WTC11 (cell line): Measurements from ENCODE around the gene ARAP2. TPM values are rescaled to one million over a fixed set of nuclear protein-coding genes. Genes with fewer than 3 reads are reported as not detected.

Experiments used
- ATAC-seq: fragments of 200-7000 bp; cut with Tn5 transposase; 2 replicates; pipeline ENCODE4 v1.10.0; 2021; ENCODE audit warnings: mild to moderate bottlenecking, moderate library complexity
- CTCF ChIA-PET: fragments of 300-600 bp; sonication (Branson Sonifier 250); formaldehyde crosslinking; loops from one replicate; lab custom pipeline; 2021; ENCODE audit warnings: antibody characterized with exemption; lab: Charles Lee
- POLR2A ChIA-PET: fragments of 350-600 bp; sonication (Branson Sonifier 250); formaldehyde crosslinking; loops from one replicate; lab custom pipeline; 2021; ENCODE audit warnings: antibody characterized with exemption; lab: Charles Lee
- DNase-seq: peaks from one replicate; pipeline ENCODE4 v3.0.0; 2021; ENCODE audit warnings: low spot score
- H3K27ac Mint-ChIP-seq: 2 replicates; pipeline ENCODE4 v1.8.0; 2021; ENCODE audit warnings: mixed read lengths
- H3K27me3 Mint-ChIP-seq: 2 replicates; pipeline ENCODE4 v1.8.0; 2021; ENCODE audit warnings: low read depth, mild to moderate bottlenecking, moderate library complexity, mixed read lengths
- H3K36me3 Mint-ChIP-seq: 2 replicates; pipeline ENCODE4 v1.8.0; 2021; ENCODE audit warnings: mixed read lengths
- H3K4me1 Mint-ChIP-seq: 2 replicates; pipeline ENCODE4 v1.8.0; 2022; ENCODE audit warnings: mixed read lengths
- H3K4me3 Mint-ChIP-seq: 2 replicates; pipeline ENCODE4 v1.8.0; 2021; ENCODE audit warnings: mild to moderate bottlenecking, moderate library complexity, mixed read lengths
- H3K9me3 Mint-ChIP-seq: 2 replicates; pipeline ENCODE4 v1.8.0; 2021; ENCODE audit warnings: mixed read lengths
- ATF6 ChIP-seq: sonication (generic); formaldehyde crosslinking; IDR thresholded peaks from 2 replicates; pipeline ENCODE4 v1.8.1; 2023; ENCODE audit warnings: mild to moderate bottlenecking, missing genetic modification reagents
- CREB1 ChIP-seq: sonication (generic); formaldehyde crosslinking; IDR thresholded peaks from 2 replicates; pipeline ENCODE4 v1.8.0; 2023; ENCODE audit warnings: mild to moderate bottlenecking, missing genetic modification reagents
- CREM ChIP-seq: sonication (generic); formaldehyde crosslinking; IDR thresholded peaks from 2 replicates; pipeline ENCODE4 v1.8.1; 2022; ENCODE audit warnings: mild to moderate bottlenecking, missing genetic modification reagents, moderate library complexity
- ELF4 ChIP-seq: sonication (generic); formaldehyde crosslinking; IDR thresholded peaks from 2 replicates; pipeline ENCODE4 v1.8.1; 2022; ENCODE audit warnings: low read depth, mild to moderate bottlenecking, moderate library complexity, missing genetic modification reagents
- ERG ChIP-seq: fragments of 250-450 bp; sonication (Bioruptor Pico); IDR thresholded peaks from 2 replicates; pipeline ENCODE4 v1.8.0; 2021; ENCODE audit warnings: mild to moderate bottlenecking
- GTF2I ChIP-seq: fragments of 250-450 bp; sonication (Bioruptor Pico); conservative IDR thresholded peaks from 2 replicates; pipeline ENCODE4 v1.4.0; 2021; ENCODE audit warnings: mild to moderate bottlenecking
- IRF1 ChIP-seq: sonication (generic); formaldehyde crosslinking; IDR thresholded peaks from 2 replicates; pipeline ENCODE4 v1.8.0; 2023; ENCODE audit warnings: missing genetic modification reagents
- MYBL2 ChIP-seq: sonication (generic); formaldehyde crosslinking; IDR thresholded peaks from 2 replicates; pipeline ENCODE4 v1.8.1; 2023; ENCODE audit warnings: mild to moderate bottlenecking, moderate library complexity, missing genetic modification reagents
- PRRX2 ChIP-seq: fragments of 250-450 bp; sonication (Bioruptor Pico); IDR thresholded peaks from 2 replicates; pipeline ENCODE4 v1.8.0; 2021; ENCODE audit warnings: mild to moderate bottlenecking
- SP1 ChIP-seq: sonication (generic); formaldehyde crosslinking; conservative IDR thresholded peaks from 2 replicates; pipeline ENCODE4 v1.8.1; 2022; ENCODE audit warnings: missing genetic modification reagents
- TCF7 ChIP-seq: sonication (generic); formaldehyde crosslinking; IDR thresholded peaks from 2 replicates; pipeline ENCODE4 v1.8.0; 2022; ENCODE audit warnings: mild to moderate bottlenecking, low read depth, missing genetic modification reagents, moderate library complexity
- TEAD1 ChIP-seq: sonication (generic); formaldehyde crosslinking; IDR thresholded peaks from 2 replicates; pipeline ENCODE4 v1.8.0; 2022; ENCODE audit warnings: mild to moderate bottlenecking, missing genetic modification reagents
- ZNF423 ChIP-seq: fragments of 250-450 bp; sonication (Bioruptor Pico); IDR thresholded peaks from 2 replicates; pipeline ENCODE4 v2.1.2; 2022; ENCODE audit warnings: mild to moderate bottlenecking, moderate library complexity
- ZNF532 ChIP-seq: fragments of 250-450 bp; sonication (Bioruptor Pico); IDR thresholded peaks from 2 replicates; pipeline ENCODE4 v1.9.0; 2021; ENCODE audit warnings: mild to moderate bottlenecking, borderline replicate concordance
- total RNA-seq: library from RNA; stranded (reverse); gene quantifications from 3 replicates; pipeline ENCODE4 v1.2.3, GENCODE V29; 2021
- TF ChIP-seq, protein P1 (sequence below): sonication (generic); formaldehyde crosslinking; IDR thresholded peaks from 2 replicates; pipeline ENCODE4 v1.8.1; 2023; ENCODE audit warnings: mild to moderate bottlenecking, missing genetic modification reagents, moderate library complexity

Gene ARAP2
- total RNA-seq, 1 experiment from 2014 or later, result 1.0 TPM

DNA sequence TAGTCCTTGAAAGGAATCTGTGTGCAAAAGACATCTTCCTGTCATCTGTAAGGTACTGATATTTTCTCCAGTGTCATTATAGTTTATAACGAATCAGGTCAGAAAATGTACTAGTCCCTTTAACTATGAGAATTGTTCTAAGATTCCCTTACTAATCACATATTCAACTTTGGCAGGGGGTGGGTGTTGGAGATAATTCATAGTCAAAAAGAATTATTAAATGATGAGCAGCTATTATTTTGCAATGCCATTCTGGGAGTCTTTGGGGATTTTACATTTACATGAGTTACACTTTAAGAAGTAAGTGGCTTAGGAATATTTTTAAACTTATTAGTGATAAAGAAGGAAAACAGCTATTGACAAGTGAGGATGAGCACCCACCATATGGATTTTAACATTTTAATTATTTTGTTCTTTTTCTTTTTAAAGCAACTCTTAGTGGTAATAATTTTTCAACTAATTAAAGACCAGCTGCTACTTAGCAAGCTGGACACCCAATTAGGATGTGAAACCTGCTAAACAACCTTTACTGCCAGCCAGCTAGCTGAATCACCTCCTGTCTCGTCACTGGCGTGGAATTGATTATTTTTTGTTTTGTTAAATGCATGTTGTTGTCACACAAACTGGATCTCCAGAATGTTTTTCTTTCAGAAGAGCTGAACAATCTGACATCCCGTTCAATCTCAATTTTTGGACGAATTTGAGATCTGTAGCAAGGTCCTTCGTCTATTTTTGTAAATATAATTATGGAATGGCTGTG lies 219.2 kb downstream of the ARAP2 start (continued):
- TF ChIP-seq GTF2I (no peak), IRF1 (CRISPR knock-in tag) (no peak), MYBL2 (CRISPR knock-in tag) (no peak), CREM (no peak)
- TF ChIP-seq, protein P1, sequence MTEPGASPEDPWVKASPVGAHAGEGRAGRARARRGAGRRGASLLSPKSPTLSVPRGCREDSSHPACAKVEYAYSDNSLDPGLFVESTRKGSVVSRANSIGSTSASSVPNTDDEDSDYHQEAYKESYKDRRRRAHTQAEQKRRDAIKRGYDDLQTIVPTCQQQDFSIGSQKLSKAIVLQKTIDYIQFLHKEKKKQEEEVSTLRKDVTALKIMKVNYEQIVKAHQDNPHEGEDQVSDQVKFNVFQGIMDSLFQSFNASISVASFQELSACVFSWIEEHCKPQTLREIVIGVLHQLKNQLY (CRISPR knock-in tag), result no peak

DNA sequence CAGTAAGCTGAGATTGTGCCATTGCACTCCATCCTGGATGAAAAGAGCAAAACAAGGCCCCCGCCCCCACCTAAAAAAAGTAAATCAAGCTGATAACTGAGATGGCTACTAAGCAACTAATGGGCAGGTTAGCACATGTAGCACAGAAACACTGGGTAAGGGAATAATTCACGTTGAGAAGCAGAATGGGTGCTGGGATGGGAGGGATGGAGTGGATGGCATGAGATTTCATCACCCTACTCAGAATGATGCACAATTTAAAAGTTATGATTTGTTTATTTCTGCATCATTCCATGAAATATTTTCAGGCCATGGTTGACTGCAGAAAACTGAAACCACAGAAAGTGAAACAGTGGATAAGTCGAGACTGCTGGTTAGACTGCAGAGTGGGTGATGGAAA lies 224.0 kb downstream of the ARAP2 start:
- no peak for TF ChIP-seq TEAD1 (CRISPR knock-in tag)
- TF ChIP-seq TCF7 (CRISPR knock-in tag), result no peak
- no peak for TF ChIP-seq PRRX2 (CRISPR knock-in tag)
- no peak for TF ChIP-seq ELF4
- no peak for TF ChIP-seq ERG (CRISPR knock-in tag)
- no peak for TF ChIP-seq ZNF532 (CRISPR knock-in tag)
- no peak for TF ChIP-seq ZNF423 (CRISPR knock-in tag)
- TF ChIP-seq CREB1 (CRISPR knock-in tag), result no peak
- no peak for TF ChIP-seq SP1 (CRISPR knock-in tag)
- TF ChIP-seq ATF6 (CRISPR knock-in tag), result no peak
- H3K27me3 Mint-ChIP-seq, result 0 out of 2 replicates have a peak, but pooled peaks cover under 1% of the 10 kb centered on the region
- H3K36me3 Mint-ChIP-seq, result no peaks in the 10 kb centered on the region
- peaks cover 4% of the 10 kb centered on the region for H3K9me3 Mint-ChIP-seq
- no peak overlapping the region for H3K4me3 Mint-ChIP-seq
- no peak overlapping the region for H3K27ac Mint-ChIP-seq
- POLR2A ChIA-PET, result no interaction called here
- DNase-seq (no peak), ATAC-seq (no peak)
- H3K4me1 Mint-ChIP-seq, result peaks cover 8% of the 10 kb centered on the region
- CTCF ChIA-PET, result no interaction called here

Other genes with a start within 250 kb of the ARAP2 start
- not detected in 3 replicates for gene DTHD1, start 37.1 kb upstream of the ARAP2 start, total RNA-seq